Ovary (tissue), 3 donors: ENCODE results near the gene LRRC72.

Experiments used
- EP300 ChIP-seq: sonication (generic); formaldehyde crosslinking; IDR thresholded peaks from one replicate; pipeline ENCODE4 v1.6.1; 2017; ENCODE audit warnings: antibody characterized with exemption
- TF ChIP-seq, protein P1 (sequence below), 3 donors: fragments of 450-650 bp in 2 of 3; fragments of 200-600 bp in 1 of 3; IDR thresholded peaks; one replicate each; pipeline versions ENCODE4 v1.5.1 to v1.8.0; 2016 to 2022; ENCODE audit warnings: antibody characterized with exemption in 3 of 3, mild to moderate bottlenecking in 1 of 3
- donor health status: DM: no; HTN: no; CAD: no.

DNA sequence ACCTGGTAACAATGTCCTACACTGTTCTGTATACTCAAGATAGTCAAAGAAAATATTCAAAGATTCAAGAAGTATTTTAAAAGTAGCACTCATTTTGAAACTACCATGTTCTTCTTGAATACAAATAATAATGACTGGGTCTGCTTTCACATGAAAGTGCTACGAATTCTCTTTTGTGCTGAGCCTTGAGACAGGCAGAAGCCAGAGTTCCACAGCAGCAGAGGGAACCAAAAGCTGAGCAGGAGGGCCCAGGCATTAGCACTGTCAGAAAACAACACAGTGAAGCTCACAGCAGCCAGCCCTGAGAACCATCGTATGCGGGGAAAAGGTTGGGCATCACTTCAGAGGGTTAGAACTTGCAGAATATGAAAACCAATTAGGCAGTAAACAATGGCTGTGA, 80.1 kb downstream of the LRRC72 start:
- TF ChIP-seq, protein P1, sequence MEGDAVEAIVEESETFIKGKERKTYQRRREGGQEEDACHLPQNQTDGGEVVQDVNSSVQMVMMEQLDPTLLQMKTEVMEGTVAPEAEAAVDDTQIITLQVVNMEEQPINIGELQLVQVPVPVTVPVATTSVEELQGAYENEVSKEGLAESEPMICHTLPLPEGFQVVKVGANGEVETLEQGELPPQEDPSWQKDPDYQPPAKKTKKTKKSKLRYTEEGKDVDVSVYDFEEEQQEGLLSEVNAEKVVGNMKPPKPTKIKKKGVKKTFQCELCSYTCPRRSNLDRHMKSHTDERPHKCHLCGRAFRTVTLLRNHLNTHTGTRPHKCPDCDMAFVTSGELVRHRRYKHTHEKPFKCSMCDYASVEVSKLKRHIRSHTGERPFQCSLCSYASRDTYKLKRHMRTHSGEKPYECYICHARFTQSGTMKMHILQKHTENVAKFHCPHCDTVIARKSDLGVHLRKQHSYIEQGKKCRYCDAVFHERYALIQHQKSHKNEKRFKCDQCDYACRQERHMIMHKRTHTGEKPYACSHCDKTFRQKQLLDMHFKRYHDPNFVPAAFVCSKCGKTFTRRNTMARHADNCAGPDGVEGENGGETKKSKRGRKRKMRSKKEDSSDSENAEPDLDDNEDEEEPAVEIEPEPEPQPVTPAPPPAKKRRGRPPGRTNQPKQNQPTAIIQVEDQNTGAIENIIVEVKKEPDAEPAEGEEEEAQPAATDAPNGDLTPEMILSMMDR (IDR thresholded peaks at IDR 0.05), result no peak
- no peak for TF ChIP-seq EP300
